Panc1 (cell line): ENCODE measurements around the gene SCGB1A1. TPM values are rescaled to one million over a fixed set of nuclear protein-coding genes. Genes with fewer than 3 reads are reported as not detected.

ENCODE experiments used
- ATAC-seq: fragments of 200-7000 bp; cut with Tn5 transposase; 2 replicates; pipeline ENCODE4 v1.9.1; 2020; ENCODE audit warnings: mild to moderate bottlenecking, moderate library complexity
- BruUV-seq: library from RNA; stranded (reverse); fragments of 400-500 nt; replicated peaks from 2 replicates; lab custom pipeline; 2021; lab: Mats Ljungman, UMichigan
- CTCF ChIA-PET: fragments of 300-600 bp; sonication (Branson Sonifier 250); formaldehyde crosslinking; loops from one replicate; lab custom pipeline; 2022; ENCODE audit warnings: antibody characterized with exemption; lab: Charles Lee
- POLR2A ChIA-PET: fragments of 300-600 bp; sonication (Branson Sonifier 250); formaldehyde crosslinking; loops from one replicate; lab custom pipeline; 2022; ENCODE audit warnings: antibody characterized with exemption; lab: Charles Lee
- DNase-seq: peaks from one replicate; pipeline ENCODE4 v3.0.0-alpha.2; 2010; ENCODE audit warnings: low read depth, low spot score
- H3K27ac ChIP-seq: 2 replicates; pipeline ENCODE4 v1.5.1; 2011; ENCODE audit warnings: mild to moderate bottlenecking, low read length, inconsistent platforms
- H3K27me3 ChIP-seq: fragments of 200-500 bp; sonication (Bioruptor generic); 2 replicates; pipeline ENCODE4 v1.6.0; 2014; ENCODE audit warnings: low read length, inconsistent platforms; ENCODE audit not compliant: control insufficient read depth, insufficient read depth
- H3K36me3 ChIP-seq: fragments of 200-500 bp; sonication (Bioruptor generic); 2 replicates; pipeline ENCODE4 v1.5.1; 2014; ENCODE audit warnings: inconsistent platforms, mild to moderate bottlenecking, low read length, moderate library complexity; ENCODE audit not compliant: control insufficient read depth, insufficient read depth
- H3K4me1 ChIP-seq: 2 replicates; pipeline ENCODE4 v1.5.1; 2011; ENCODE audit warnings: inconsistent platforms, mild to moderate bottlenecking, low read length, moderate library complexity; ENCODE audit not compliant: control insufficient read depth, insufficient read depth
- H3K4me3 ChIP-seq, 2 experiments: 2 replicates each; pipeline ENCODE4 v1.5.1; 2011 to 2012; ENCODE audit warnings: low read depth in 2 of 2, low read length in 2 of 2, mild to moderate bottlenecking in 2 of 2, inconsistent platforms in 1 of 2, moderate library complexity in 1 of 2
- H3K9me3 ChIP-seq: fragments of 200-500 bp; sonication (Bioruptor generic); 2 replicates; pipeline ENCODE4 v1.5.1; 2014; ENCODE audit warnings: low read depth, mild to moderate bottlenecking, inconsistent platforms, low read length, moderate library complexity; ENCODE audit not compliant: control insufficient read depth, insufficient read depth
- POLR2AphosphoS5 ChIP-seq: IDR thresholded peaks from 2 replicates; pipeline ENCODE4 v1.6.1; 2012; ENCODE audit warnings: mild to moderate bottlenecking, low read depth, low read length, moderate library complexity
- SIN3A ChIP-seq: IDR thresholded peaks from 2 replicates; pipeline ENCODE4 v1.6.1; 2012; ENCODE audit warnings: low read depth, mild to moderate bottlenecking, low read length, moderate library complexity, borderline replicate concordance; ENCODE audit not compliant: insufficient read depth
- TCF7L2 ChIP-seq: IDR thresholded peaks from 2 replicates; pipeline ENCODE4 v1.6.1; 2011; ENCODE audit warnings: mild to moderate bottlenecking, low read depth, low read length, inconsistent platforms
- in situ Hi-C: cut with HindIII; loops from 2 replicates; pipeline ENCODE4 v1.10.0; 2016; ENCODE audit warnings: low sequenced_read_pairs, low pct_unique_long_range_greater_than_20kb
- intact Hi-C: fragments of 100-400 bp; cut with micrococcal nuclease; formaldehyde crosslinking; loops from one replicate; pipeline ENCODE4 v1.10.0; 2022; ENCODE audit not compliant: unreplicated experiment
- total RNA-seq: library from RNA; stranded (reverse); gene quantifications from one replicate; pipeline ENCODE4 v1.2.1, GENCODE V29; 2021; ENCODE audit not compliant: unreplicated experiment
- TF ChIP-seq, protein P1 (sequence below), 2 experiments: IDR thresholded peaks; 2 replicates each; pipeline ENCODE4 v1.6.1; 2011 to 2012; ENCODE audit warnings: low read depth in 2 of 2, control low read depth in 1 of 2, low read length in 1 of 2, mild to moderate bottlenecking in 1 of 2, moderate library complexity in 1 of 2; ENCODE audit not compliant: insufficient read depth in 1 of 2
- TF ChIP-seq, protein P2 (sequence below): fragments of 450-650 bp; IDR thresholded peaks from 2 replicates; pipeline ENCODE4 v1.5.1; 2017; ENCODE audit warnings: mild to moderate bottlenecking

SCGB1A1 gene
- total RNA-seq, 1 experiment from 2014 or later, result 1.1 TPM

DNA sequence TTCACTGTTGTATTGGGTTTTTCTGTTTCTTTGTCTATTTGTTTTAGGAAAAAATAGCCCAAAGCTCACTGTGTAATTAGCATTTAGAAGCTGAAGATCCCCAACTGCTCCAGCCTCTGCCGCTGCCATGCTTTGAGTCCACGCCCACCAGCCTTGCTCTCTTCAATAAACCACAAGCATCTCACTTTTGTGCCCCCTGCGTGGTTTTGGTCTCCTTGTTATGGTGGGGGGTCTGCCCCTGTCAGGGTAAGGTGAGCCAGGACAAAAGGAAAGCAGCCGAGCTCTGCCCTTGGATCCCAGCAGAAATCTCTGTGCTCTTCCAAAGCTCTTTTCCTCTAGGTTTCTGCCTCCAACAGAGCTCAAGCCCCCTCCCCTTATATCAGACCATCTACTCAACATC, 4.2 kb downstream of the SCGB1A1 start:
- no TSS peak for BruUV-seq
- ATAC-seq (no peak), DNase-seq (no peak)
- Histone ChIP-seq H3K4me1 (peaks cover 41% of the 10 kb centered on the region), H3K27me3 (no peaks in the 10 kb centered on the region), H3K9me3 (no peaks in the 10 kb centered on the region), H3K4me3 (no peak overlapping the region), H3K27ac (peak overlapping the region; percentile 98), H3K36me3 (no peaks in the 10 kb centered on the region)
- TF ChIP-seq, protein P1, sequence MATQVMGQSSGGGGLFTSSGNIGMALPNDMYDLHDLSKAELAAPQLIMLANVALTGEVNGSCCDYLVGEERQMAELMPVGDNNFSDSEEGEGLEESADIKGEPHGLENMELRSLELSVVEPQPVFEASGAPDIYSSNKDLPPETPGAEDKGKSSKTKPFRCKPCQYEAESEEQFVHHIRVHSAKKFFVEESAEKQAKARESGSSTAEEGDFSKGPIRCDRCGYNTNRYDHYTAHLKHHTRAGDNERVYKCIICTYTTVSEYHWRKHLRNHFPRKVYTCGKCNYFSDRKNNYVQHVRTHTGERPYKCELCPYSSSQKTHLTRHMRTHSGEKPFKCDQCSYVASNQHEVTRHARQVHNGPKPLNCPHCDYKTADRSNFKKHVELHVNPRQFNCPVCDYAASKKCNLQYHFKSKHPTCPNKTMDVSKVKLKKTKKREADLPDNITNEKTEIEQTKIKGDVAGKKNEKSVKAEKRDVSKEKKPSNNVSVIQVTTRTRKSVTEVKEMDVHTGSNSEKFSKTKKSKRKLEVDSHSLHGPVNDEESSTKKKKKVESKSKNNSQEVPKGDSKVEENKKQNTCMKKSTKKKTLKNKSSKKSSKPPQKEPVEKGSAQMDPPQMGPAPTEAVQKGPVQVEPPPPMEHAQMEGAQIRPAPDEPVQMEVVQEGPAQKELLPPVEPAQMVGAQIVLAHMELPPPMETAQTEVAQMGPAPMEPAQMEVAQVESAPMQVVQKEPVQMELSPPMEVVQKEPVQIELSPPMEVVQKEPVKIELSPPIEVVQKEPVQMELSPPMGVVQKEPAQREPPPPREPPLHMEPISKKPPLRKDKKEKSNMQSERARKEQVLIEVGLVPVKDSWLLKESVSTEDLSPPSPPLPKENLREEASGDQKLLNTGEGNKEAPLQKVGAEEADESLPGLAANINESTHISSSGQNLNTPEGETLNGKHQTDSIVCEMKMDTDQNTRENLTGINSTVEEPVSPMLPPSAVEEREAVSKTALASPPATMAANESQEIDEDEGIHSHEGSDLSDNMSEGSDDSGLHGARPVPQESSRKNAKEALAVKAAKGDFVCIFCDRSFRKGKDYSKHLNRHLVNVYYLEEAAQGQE (IDR thresholded peaks at IDR 0.05; ENCODE audit: insufficient read depth in 1 of 2, low read depth in 2 of 2, low read length in 1 of 2), result no peak
- no peak for TF ChIP-seq TCF7L2
- TF ChIP-seq SIN3A, result no peak
- TF ChIP-seq, protein P2, sequence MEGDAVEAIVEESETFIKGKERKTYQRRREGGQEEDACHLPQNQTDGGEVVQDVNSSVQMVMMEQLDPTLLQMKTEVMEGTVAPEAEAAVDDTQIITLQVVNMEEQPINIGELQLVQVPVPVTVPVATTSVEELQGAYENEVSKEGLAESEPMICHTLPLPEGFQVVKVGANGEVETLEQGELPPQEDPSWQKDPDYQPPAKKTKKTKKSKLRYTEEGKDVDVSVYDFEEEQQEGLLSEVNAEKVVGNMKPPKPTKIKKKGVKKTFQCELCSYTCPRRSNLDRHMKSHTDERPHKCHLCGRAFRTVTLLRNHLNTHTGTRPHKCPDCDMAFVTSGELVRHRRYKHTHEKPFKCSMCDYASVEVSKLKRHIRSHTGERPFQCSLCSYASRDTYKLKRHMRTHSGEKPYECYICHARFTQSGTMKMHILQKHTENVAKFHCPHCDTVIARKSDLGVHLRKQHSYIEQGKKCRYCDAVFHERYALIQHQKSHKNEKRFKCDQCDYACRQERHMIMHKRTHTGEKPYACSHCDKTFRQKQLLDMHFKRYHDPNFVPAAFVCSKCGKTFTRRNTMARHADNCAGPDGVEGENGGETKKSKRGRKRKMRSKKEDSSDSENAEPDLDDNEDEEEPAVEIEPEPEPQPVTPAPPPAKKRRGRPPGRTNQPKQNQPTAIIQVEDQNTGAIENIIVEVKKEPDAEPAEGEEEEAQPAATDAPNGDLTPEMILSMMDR, result no peak
- TF ChIP-seq POLR2AphosphoS5, result no peak
- intact Hi-C loops, result loop anchor here (5.0 kb wide), 1 partner anchor 119 kb away; no protein-coding TSS in a partner anchor
- POLR2A ChIA-PET, result no interaction called here
- in situ Hi-C loops, result no loop called here
- CTCF ChIA-PET, result interaction anchor here (0.7 to 3.2 kb wide), 2 partner anchors 11 to 28 kb away, joined by 6 to 25 read pairs; no protein-coding TSS in a partner anchor

DNA sequence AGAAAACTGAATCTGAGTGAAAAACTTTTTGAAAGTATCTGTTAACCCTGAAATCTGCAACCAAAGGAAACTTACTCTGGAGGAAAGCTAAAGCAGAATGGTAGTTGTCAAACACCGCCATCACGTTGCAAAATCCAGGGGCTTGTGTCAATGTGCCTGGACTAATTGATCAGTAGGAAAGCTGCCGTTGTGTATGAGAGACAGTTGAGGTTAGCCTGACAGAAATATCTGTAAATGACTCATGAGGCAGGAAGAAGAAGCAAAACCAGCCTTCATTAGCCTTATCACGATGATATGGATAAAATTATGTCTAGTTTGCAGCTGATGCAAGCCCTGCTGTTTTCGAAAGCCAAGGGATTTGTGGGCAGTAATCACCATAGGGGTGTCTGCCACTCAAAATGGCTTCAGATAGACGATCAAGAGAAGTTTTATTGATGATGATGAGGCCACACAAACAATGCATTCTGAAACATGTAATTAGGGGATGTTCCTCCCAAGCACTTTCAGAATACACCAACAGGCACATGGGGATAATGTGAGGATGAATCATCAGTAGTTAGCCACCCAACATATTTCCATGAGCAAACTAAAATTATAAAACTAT, 8.9 kb downstream of the SCGB1A1 start:
- ATAC-seq (no peak), DNase-seq (no peak)
- POLR2A ChIA-PET, result no interaction called here
- peak overlapping the region; percentile 98 for H3K27ac ChIP-seq
- in situ Hi-C loops, result no loop called here
- H3K4me1 ChIP-seq, result peaks cover 54% of the 10 kb centered on the region
- H3K36me3 ChIP-seq, result no peaks in the 10 kb centered on the region
- TF ChIP-seq, protein P1 (IDR thresholded peaks at IDR 0.05; ENCODE audit: insufficient read depth in 1 of 2, low read depth in 2 of 2, low read length in 1 of 2), result no peak
- TF ChIP-seq, protein P2, result no peak
- no TSS peak for BruUV-seq
- H3K4me3 ChIP-seq, result no peak overlapping the region
- intact Hi-C loops, result loop anchor here (2.0 kb wide), 1 partner anchor 83 kb away; no protein-coding TSS in a partner anchor
- no peaks in the 10 kb centered on the region for H3K9me3 ChIP-seq
- H3K27me3 ChIP-seq, result no peaks in the 10 kb centered on the region
- CTCF ChIA-PET, result interaction anchor here (1.0 kb wide), 1 partner anchor 9 kb away, joined by 3 read pairs; no protein-coding TSS in a partner anchor
